NCI-H187 treated with DMSO at 0.1 percent for 48 hours (cell line): Measurements from ENCODE around the gene KCNMA1.

Experiments used
- DNase-seq: peaks from one replicate; lab custom pipeline; 2025; lab: John Stamatoyannopoulos, UW

The KCNMA1 gene

DNA sequence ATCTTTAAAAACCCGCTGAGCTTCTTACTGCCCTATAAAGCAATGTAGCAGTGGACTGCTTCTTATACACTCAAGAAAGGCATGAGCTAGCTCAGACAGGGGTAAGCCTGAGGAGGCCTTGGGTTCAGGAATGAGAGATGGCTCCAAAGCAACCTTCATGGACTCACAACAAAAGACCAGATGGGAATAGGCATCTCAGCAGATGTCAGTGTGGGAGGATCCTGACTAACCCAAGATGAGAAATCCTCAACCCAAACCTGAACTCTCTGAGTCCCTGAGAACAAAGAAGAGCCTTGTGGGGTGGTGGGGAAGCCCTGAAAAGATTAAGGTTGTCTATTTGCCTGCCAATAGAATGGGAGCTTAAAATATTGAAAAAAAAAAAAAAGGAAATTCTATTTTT is 807.4 kb downstream of the KCNMA1 start:
- DNase-seq: no peak

DNA sequence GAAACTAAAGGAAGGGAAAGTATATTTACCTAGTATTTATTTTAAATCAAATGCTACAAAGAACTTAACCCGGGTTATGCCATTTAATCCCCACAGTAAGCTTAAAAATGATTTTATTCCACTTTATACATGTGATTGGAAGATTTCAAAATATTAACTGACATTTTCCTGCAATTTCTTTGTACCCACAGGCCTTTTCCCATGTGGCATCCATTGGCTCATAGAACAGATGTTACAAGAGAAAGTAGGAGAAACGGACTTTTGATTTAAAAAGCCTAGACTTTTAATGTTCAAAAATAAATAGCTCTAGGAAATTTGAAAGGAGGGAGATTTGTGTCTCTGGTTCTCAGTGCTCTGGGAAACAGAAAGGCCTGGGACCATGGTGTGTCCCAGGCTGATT is 807.9 kb downstream of the KCNMA1 start:
- no peak for DNase-seq
